ENCODE results near the gene ASIC5.
"Not testable (repeated sequence)": the region's sequence is repeated elsewhere in the genome, so short reads cannot be mapped to it uniquely, and the experiment has no call there.

ASIC5 gene

GRCh38 chr4:155800685-155801343 is 65.3 kb downstream of the ASIC5 start:
- DNase-seq (ENCODE audit: low read depth), result no peak

- no peak for DNase-seq (ENCODE audit: low read depth)
Measured at GRCh38 chr4:155799794-155800123, 66.3 kb downstream of the ASIC5 start.

DNA sequence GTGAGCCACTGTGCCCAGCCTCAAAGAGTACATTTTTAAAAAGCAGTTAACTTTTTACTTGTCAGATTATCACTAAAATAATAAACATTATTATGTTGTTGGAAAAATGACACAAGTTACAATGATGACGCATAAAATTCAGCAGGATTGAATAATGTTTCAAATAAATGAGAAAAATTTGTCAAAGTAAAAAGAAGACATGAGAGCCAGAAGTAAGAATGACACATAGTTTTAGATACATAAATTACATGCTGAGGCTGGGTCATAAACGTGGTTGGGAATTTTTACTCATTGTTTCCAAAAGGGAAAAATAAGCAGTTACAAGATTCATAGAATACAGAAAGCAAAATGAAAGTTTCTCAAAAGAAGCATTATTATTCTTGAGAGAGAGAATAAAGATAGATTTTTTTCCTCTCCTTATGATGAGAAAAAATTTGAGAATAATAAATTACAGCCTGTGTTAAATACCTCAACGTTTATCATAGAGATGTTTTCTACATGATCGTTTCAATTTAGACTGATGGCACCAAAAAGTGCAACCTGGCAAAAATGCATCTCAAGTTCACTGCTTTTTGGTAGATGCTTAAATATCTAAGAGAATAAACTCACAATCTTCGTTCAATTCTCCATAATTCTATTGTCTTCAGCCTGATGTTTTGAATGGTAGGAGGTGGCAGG is 66.8 kb downstream of the ASIC5 start:
- no peak for DNase-seq (ENCODE audit: low read depth)

GRCh38 chr4:155797581-155797980 is 68.5 kb downstream of the ASIC5 start:
- DNase-seq (ENCODE audit: low read depth), result not testable (repeated sequence)

DNA sequence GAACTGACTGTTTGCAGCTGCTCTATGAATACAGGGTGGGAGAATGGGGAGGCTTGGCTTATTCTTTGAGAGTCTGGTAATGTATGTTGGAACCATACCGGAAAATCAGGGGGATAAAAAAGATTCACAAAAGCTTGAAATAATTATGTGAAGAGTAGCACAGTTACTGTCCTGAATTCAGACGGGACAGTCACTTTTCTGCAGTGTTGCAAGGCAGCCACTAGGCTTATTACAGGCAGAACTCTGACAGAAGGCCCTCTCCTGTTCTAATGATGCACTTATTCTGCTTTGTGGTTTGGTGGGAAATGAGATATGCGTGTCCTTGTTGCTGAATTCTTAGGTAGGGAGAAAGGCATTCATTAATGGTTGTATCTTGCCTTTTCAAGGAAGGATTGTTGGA is 70.1 kb downstream of the ASIC5 start:
- no peak for DNase-seq (ENCODE audit: low read depth)

- no peak for DNase-seq (ENCODE audit: low read depth)
Measured at GRCh38 chr4:155794589-155795236, 71.4 kb downstream of the ASIC5 start.

- no peak for DNase-seq (ENCODE audit: low read depth)
Measured at GRCh38 chr4:155789982-155790381, 76.1 kb downstream of the ASIC5 start.

GRCh38 chr4:155789391-155789790 is 76.7 kb downstream of the ASIC5 start:
- DNase-seq (ENCODE audit: low read depth), result no peak

DNA sequence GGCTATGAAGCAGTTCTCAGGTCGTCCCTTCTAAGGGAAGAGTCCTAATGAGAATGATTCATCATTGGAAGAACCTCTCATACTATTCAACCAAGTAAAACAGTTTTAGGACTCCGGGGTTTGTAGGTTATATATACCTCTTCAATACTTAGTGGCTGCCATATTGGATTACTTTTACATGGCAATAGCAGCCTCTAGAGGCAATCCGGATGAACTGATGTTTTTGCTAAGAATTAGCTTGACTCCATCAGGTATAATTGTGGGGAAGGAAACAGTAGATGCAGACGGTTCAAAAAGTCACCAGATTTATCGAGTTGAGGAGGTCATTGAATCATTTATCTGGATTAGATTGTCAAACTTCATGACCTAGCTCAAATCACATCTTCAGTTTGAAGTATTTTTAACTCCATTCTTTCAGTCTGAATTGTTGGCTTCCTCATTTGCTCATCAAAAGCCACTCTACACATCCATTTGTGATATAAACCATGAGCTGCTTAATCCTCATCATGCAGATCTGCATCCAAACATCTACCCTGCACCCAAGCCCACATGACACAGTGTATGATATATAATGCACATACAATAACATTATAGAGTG is 78.9 kb downstream of the ASIC5 start:
- DNase-seq (ENCODE audit: low read depth), result no peak

GRCh38 chr4:155785828-155786227 is 80.2 kb downstream of the ASIC5 start:
- no peak for DNase-seq (ENCODE audit: low read depth)

- DNase-seq (ENCODE audit: low read depth), result no peak
Measured at GRCh38 chr4:155784637-155785036, 81.4 kb downstream of the ASIC5 start.

DNA sequence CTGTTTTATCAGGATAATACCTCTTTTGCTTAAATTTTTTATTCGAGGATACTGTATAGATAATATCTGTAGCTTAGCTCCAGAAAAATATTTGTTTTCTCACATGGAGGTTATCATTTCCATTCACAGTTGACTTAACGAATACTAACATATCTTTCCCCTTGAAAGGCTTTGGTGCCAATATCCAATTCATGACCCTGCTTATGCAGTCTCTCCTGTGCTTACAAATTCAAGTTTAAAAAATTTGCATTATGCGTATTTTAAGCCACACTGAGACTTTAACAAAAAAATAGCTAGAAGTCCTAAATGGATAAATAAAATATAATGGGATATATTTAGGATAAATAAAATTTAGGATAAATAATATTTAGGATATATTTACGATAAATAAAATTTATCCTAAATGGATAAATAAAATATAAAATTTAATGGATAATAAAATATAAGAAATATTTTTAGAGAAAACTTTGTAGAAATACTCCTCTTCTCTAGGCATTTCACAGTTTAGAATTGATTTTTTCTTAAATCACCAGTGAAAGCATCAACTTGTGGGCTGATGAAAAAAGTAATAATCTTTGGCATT is 84.7 kb downstream of the ASIC5 start:
- no peak for DNase-seq (ENCODE audit: low read depth)

DNA sequence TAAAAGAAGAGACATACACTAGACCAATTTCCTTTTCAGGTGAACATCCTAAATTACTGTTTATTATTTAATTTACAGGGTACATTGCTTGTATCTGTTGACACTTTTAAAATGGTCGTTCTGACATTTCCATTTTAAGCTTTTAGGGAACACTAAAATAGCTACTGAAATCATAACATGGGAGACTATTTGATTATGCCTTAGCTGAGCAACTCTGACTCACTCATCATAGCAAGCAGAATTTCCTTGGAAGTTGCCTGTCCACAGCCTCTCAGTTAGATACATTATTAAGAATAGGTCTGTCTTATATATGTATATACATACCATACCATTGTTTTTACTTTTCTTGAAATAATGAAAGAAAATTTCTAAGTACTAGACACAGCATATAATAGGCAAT is 85.3 kb downstream of the ASIC5 start:
- no peak for DNase-seq (ENCODE audit: low read depth)
